DND-41 (cell line): ENCODE data around the gene GFOD1.

Experiments
- ATAC-seq: fragments of 200-7000 bp; cut with Tn5 transposase; 3 replicates; pipeline ENCODE4 v1.9.1; 2021; ENCODE audit warnings: low read depth; ENCODE audit not compliant: insufficient read depth
- DNase-seq: peaks from one replicate; pipeline ENCODE4 v3.0.0-alpha.2; 2020
- H2AFZ ChIP-seq: 2 replicates; pipeline ENCODE4 v1.6.0; 2012; ENCODE audit warnings: low read depth, low read length
- H3K27ac ChIP-seq: 2 replicates; pipeline ENCODE4 v1.5.1; 2012; ENCODE audit warnings: low read length, inconsistent platforms
- H3K27me3 ChIP-seq: fragments of 200-600 bp; sonication (generic); 2 replicates; pipeline ENCODE4 v1.6.0; 2012; ENCODE audit warnings: low read length, mild to moderate bottlenecking, inconsistent platforms; ENCODE audit not compliant: insufficient read depth, poor library complexity
- H3K36me3 ChIP-seq: 2 replicates; pipeline ENCODE4 v1.5.1; 2012; ENCODE audit warnings: low read length, inconsistent platforms; ENCODE audit not compliant: insufficient read depth
- H3K4me1 ChIP-seq: 2 replicates; pipeline ENCODE4 v1.5.1; 2012; ENCODE audit warnings: mild to moderate bottlenecking, low read length; ENCODE audit not compliant: insufficient read depth
- H3K4me2 ChIP-seq: 2 replicates; pipeline ENCODE4 v1.6.0; 2012; ENCODE audit warnings: mild to moderate bottlenecking, moderate library complexity, low read length, inconsistent platforms; ENCODE audit not compliant: insufficient read depth
- H3K4me3 ChIP-seq, 2 experiments: fragments of 200-600 bp in 1 of 2; shearing (Covaris generic) in 1 of 2; 2 replicates each; pipeline ENCODE4 v1.5.1; 2012 to 2016; ENCODE audit warnings: inconsistent platforms in 2 of 2, low read length in 2 of 2, mild to moderate bottlenecking in 2 of 2, low read depth in 1 of 2, moderate library complexity in 1 of 2
- H3K79me2 ChIP-seq: 2 replicates; pipeline ENCODE4 v1.6.0; 2012; ENCODE audit warnings: low read length, inconsistent platforms; ENCODE audit not compliant: insufficient read depth
- H3K9ac ChIP-seq: 2 replicates; pipeline ENCODE4 v1.6.0; 2012; ENCODE audit warnings: low read depth, mild to moderate bottlenecking, inconsistent platforms, low read length, moderate library complexity
- H3K9me3 ChIP-seq: 2 replicates; pipeline ENCODE4 v1.5.1; 2012; ENCODE audit warnings: low read length, moderate library complexity, mild to moderate bottlenecking, inconsistent platforms; ENCODE audit not compliant: insufficient read depth, severe bottlenecking
- H4K20me1 ChIP-seq: 2 replicates; pipeline ENCODE4 v1.6.0; 2012; ENCODE audit warnings: low read length; ENCODE audit not compliant: insufficient read depth
- CTCF ChIP-seq: IDR thresholded peaks from 2 replicates; pipeline ENCODE4 v1.5.1; 2012; ENCODE audit warnings: borderline replicate concordance, low read length, moderate library complexity, mild to moderate bottlenecking; ENCODE audit not compliant: poor library complexity, severe bottlenecking; ENCODE audit errors: extremely low read depth
- EZH2 ChIP-seq: IDR thresholded peaks from 3 replicates; pipeline ENCODE4 v1.6.1; 2012; ENCODE audit warnings: borderline replicate concordance, low read depth, mild to moderate bottlenecking, moderate library complexity, low read length, inconsistent platforms; ENCODE audit not compliant: severe bottlenecking

GFOD1 gene

GRCh38 chr6:13534536-13534935, 47.1 kb upstream of the GFOD1 start:
- no peak for ATAC-seq
- Histone ChIP-seq H3K36me3 (no peaks in the 10 kb centered on the region), H3K4me3 (no peak overlapping the region), H3K79me2 (no peaks in the 10 kb centered on the region), H3K27me3 (peaks cover 3% of the 10 kb centered on the region), H4K20me1 (no peaks in the 10 kb centered on the region), H3K9ac (no peak overlapping the region), H3K4me1 (no peaks in the 10 kb centered on the region), H3K4me2 (no peak overlapping the region), H3K27ac (no peak overlapping the region), H2AFZ (no peak overlapping the region), H3K9me3 (no peaks in the 10 kb centered on the region)
- DNase-seq, result no peak
- TF ChIP-seq CTCF (no peak), EZH2 (no peak)

- H3K4me2 ChIP-seq, result no peak overlapping the region
- H2AFZ ChIP-seq, result no peak overlapping the region
- H3K79me2 ChIP-seq, result no peaks in the 10 kb centered on the region
- no peak for DNase-seq
- H3K4me1 ChIP-seq, result peaks cover 4% of the 10 kb centered on the region
- H4K20me1 ChIP-seq, result no peaks in the 10 kb centered on the region
- no peaks in the 10 kb centered on the region for H3K36me3 ChIP-seq
- no peak overlapping the region for H3K4me3 ChIP-seq
- TF ChIP-seq CTCF (no peak), EZH2 (no peak)
- no peak overlapping the region for H3K27ac ChIP-seq
- no peaks in the 10 kb centered on the region for H3K27me3 ChIP-seq
- ATAC-seq, result no peak
- no peak overlapping the region for H3K9ac ChIP-seq
- no peaks in the 10 kb centered on the region for H3K9me3 ChIP-seq
Measured at GRCh38 chr6:13531956-13532355, 44.6 kb upstream of the GFOD1 start.

- Histone ChIP-seq H3K36me3 (no peaks in the 10 kb centered on the region), H3K9me3 (no peaks in the 10 kb centered on the region), H3K79me2 (no peaks in the 10 kb centered on the region), H3K9ac (no peak overlapping the region), H4K20me1 (no peaks in the 10 kb centered on the region), H3K27ac (no peak overlapping the region), H3K27me3 (no peaks in the 10 kb centered on the region), H2AFZ (no peak overlapping the region), H3K4me3 (no peak overlapping the region), H3K4me1 (peaks cover 17% of the 10 kb centered on the region), H3K4me2 (no peak overlapping the region)
- no peak for TF ChIP-seq CTCF
- TF ChIP-seq EZH2, result no peak
- no peak for ATAC-seq
- no peak for DNase-seq
Measured at GRCh38 chr6:13528777-13529343, 41.5 kb upstream of the GFOD1 start.

- Histone ChIP-seq H3K4me2 (no peak overlapping the region), H3K27me3 (no peaks in the 10 kb centered on the region), H3K36me3 (no peaks in the 10 kb centered on the region), H3K4me1 (peaks cover 17% of the 10 kb centered on the region), H3K9ac (no peak overlapping the region), H3K9me3 (no peaks in the 10 kb centered on the region), H2AFZ (no peak overlapping the region), H3K79me2 (no peaks in the 10 kb centered on the region), H3K27ac (no peak overlapping the region), H3K4me3 (no peak overlapping the region), H4K20me1 (no peaks in the 10 kb centered on the region)
- ATAC-seq (no peak), DNase-seq (no peak)
- TF ChIP-seq CTCF (no peak), EZH2 (no peak)
Measured at GRCh38 chr6:13528232-13528631, 40.8 kb upstream of the GFOD1 start.
